ENCODE results near the gene MAGEB17. TPM values are rescaled to one million over a fixed set of nuclear protein-coding genes. Genes with fewer than 3 reads are reported as not detected.
"Not testable (repeated sequence)": the region's sequence is repeated elsewhere in the genome, so short reads cannot be mapped to it uniquely, and the experiment has no call there.

Gene MAGEB17
- total and polyA plus RNA-seq, 2 donors = not detected

- WGBS = 95% methylated on average over 4 of the region's 4 CpGs
- no peak for DNase-seq (ENCODE audit: extremely low spot score)
- no peaks in the 10 kb centered on the region for H3K4me1 ChIP-seq (ENCODE audit: insufficient read depth)
- H3K36me3 ChIP-seq (ENCODE audit: insufficient read depth) = no peaks in the 10 kb centered on the region
- no peak overlapping the region for H3K4me3 ChIP-seq (ENCODE audit: low read depth, low read length)
- no peak overlapping the region for H3K27ac ChIP-seq (ENCODE audit: low read depth)
These were observed 4.7 kb downstream of the MAGEB17 start for GRCh38 chrX:16171944-16172343.

GRCh38 chrX:16172391-16172790, 5.1 kb downstream of the MAGEB17 start:
- no peak for DNase-seq (ENCODE audit: extremely low spot score)
- H3K36me3 ChIP-seq (ENCODE audit: insufficient read depth) = no peaks in the 10 kb centered on the region
- H3K4me1 ChIP-seq (ENCODE audit: insufficient read depth) = no peaks in the 10 kb centered on the region
- no peak overlapping the region for H3K27ac ChIP-seq (ENCODE audit: low read depth)
- WGBS = 99% methylated on average over 3 of the region's 3 CpGs
- no peak overlapping the region for H3K4me3 ChIP-seq (ENCODE audit: low read depth, low read length)

GRCh38 chrX:16175329-16176061, 8.2 kb downstream of the MAGEB17 start:
- WGBS = 60% methylated on average over 3 of the region's 3 CpGs
- Histone ChIP-seq H3K4me1 (ENCODE audit: insufficient read depth) (no peaks in the 10 kb centered on the region), H3K27ac (ENCODE audit: low read depth) (no peak overlapping the region), H3K36me3 (ENCODE audit: insufficient read depth) (no peaks in the 10 kb centered on the region), H3K4me3 (ENCODE audit: low read depth, low read length) (no peak overlapping the region)
- no peak for DNase-seq (ENCODE audit: extremely low spot score)

- Histone ChIP-seq H3K4me3 (ENCODE audit: low read depth, low read length) (no peak overlapping the region), H3K4me1 (ENCODE audit: insufficient read depth) (no peaks in the 10 kb centered on the region), H3K36me3 (ENCODE audit: insufficient read depth) (no peaks in the 10 kb centered on the region), H3K27ac (ENCODE audit: low read depth) (no peak overlapping the region)
- 23% methylated on average over 2 of the region's 2 CpGs for WGBS
- no peak for DNase-seq (ENCODE audit: extremely low spot score)
These were observed 10.0 kb downstream of the MAGEB17 start for GRCh38 chrX:16177260-16177659.

GRCh38 chrX:16183843-16184242, 16.6 kb downstream of the MAGEB17 start:
- H3K27ac ChIP-seq (ENCODE audit: low read depth); DNase-seq (ENCODE audit: extremely low spot score); H3K36me3 ChIP-seq (ENCODE audit: insufficient read depth); H3K4me1 ChIP-seq (ENCODE audit: insufficient read depth); H3K4me3 ChIP-seq (ENCODE audit: low read depth, low read length): not testable (repeated sequence)
- WGBS = 79% methylated on average over 10 of the region's 10 CpGs

GRCh38 chrX:16185725-16186136, 18.4 kb downstream of the MAGEB17 start:
- WGBS = 73% methylated on average over 2 of the region's 2 CpGs

GRCh38 chrX:16186380-16187007, 19.2 kb downstream of the MAGEB17 start:
- Histone ChIP-seq H3K36me3 (ENCODE audit: insufficient read depth) (no peaks in the 10 kb centered on the region), H3K4me3 (ENCODE audit: low read depth, low read length) (no peak overlapping the region), H3K4me1 (ENCODE audit: insufficient read depth) (no peaks in the 10 kb centered on the region), H3K27ac (ENCODE audit: low read depth) (no peak overlapping the region)
- 67% methylated on average over 3 of the region's 3 CpGs for WGBS
- no peak for DNase-seq (ENCODE audit: extremely low spot score)

More at GRCh38 chrX:16185725-16186136, 18.4 kb downstream of the MAGEB17 start:
- no peak for DNase-seq (ENCODE audit: extremely low spot score)
- no peak overlapping the region for H3K27ac ChIP-seq (ENCODE audit: low read depth)
- H3K36me3 ChIP-seq (ENCODE audit: insufficient read depth) = no peaks in the 10 kb centered on the region
- no peaks in the 10 kb centered on the region for H3K4me1 ChIP-seq (ENCODE audit: insufficient read depth)
- H3K4me3 ChIP-seq (ENCODE audit: low read depth, low read length) = no peak overlapping the region

- WGBS = 42% methylated on average over 4 of the region's 4 CpGs
- H3K4me3 ChIP-seq (ENCODE audit: low read depth, low read length) = no peak overlapping the region
- H3K4me1 ChIP-seq (ENCODE audit: insufficient read depth) = no peaks in the 10 kb centered on the region
- H3K27ac ChIP-seq (ENCODE audit: low read depth) = no peak overlapping the region
- no peaks in the 10 kb centered on the region for H3K36me3 ChIP-seq (ENCODE audit: insufficient read depth)
- DNase-seq (ENCODE audit: extremely low spot score) = no peak
These were observed 19.9 kb downstream of the MAGEB17 start for GRCh38 chrX:16187024-16187760.

- Histone ChIP-seq H3K4me1 (ENCODE audit: insufficient read depth) (no peaks in the 10 kb centered on the region), H3K36me3 (ENCODE audit: insufficient read depth) (no peaks in the 10 kb centered on the region), H3K4me3 (ENCODE audit: low read depth, low read length) (no peak overlapping the region), H3K27ac (ENCODE audit: low read depth) (no peak overlapping the region)
- WGBS = 81% methylated on average over 1 of the region's 1 CpG
- DNase-seq (ENCODE audit: extremely low spot score) = no peak
These were observed 21.4 kb downstream of the MAGEB17 start for GRCh38 chrX:16188687-16189086.

- no peaks in the 10 kb centered on the region for H3K4me1 ChIP-seq (ENCODE audit: insufficient read depth)
- no peaks in the 10 kb centered on the region for H3K36me3 ChIP-seq (ENCODE audit: insufficient read depth)
- no peak for DNase-seq (ENCODE audit: extremely low spot score)
- no peak overlapping the region for H3K4me3 ChIP-seq (ENCODE audit: low read depth, low read length)
- no peak overlapping the region for H3K27ac ChIP-seq (ENCODE audit: low read depth)
- WGBS = 84% methylated on average over 6 of the region's 6 CpGs
These were observed 24.3 kb downstream of the MAGEB17 start for GRCh38 chrX:16191605-16192004.

- Histone ChIP-seq H3K4me1 (ENCODE audit: insufficient read depth) (no peaks in the 10 kb centered on the region), H3K36me3 (ENCODE audit: insufficient read depth) (no peaks in the 10 kb centered on the region), H3K27ac (ENCODE audit: low read depth) (no peak overlapping the region), H3K4me3 (ENCODE audit: low read depth, low read length) (no peak overlapping the region)
- DNase-seq (ENCODE audit: extremely low spot score) = no peak
These were observed 29.5 kb downstream of the MAGEB17 start for GRCh38 chrX:16196829-16197228.

GRCh38 chrX:16199343-16199742, 32.1 kb downstream of the MAGEB17 start:
- Histone ChIP-seq H3K36me3 (ENCODE audit: insufficient read depth) (no peaks in the 10 kb centered on the region), H3K27ac (ENCODE audit: low read depth) (no peak overlapping the region), H3K4me3 (ENCODE audit: low read depth, low read length) (no peak overlapping the region), H3K4me1 (ENCODE audit: insufficient read depth) (no peaks in the 10 kb centered on the region)
- WGBS = 56% methylated on average over 1 of the region's 1 CpG
- DNase-seq (ENCODE audit: extremely low spot score) = no peak

GRCh38 chrX:16202943-16203342, 35.7 kb downstream of the MAGEB17 start:
- H3K27ac ChIP-seq (ENCODE audit: low read depth) = no peak overlapping the region
- 74% methylated on average over 4 of the region's 4 CpGs for WGBS
- DNase-seq (ENCODE audit: extremely low spot score) = no peak
- no peaks in the 10 kb centered on the region for H3K4me1 ChIP-seq (ENCODE audit: insufficient read depth)
- H3K36me3 ChIP-seq (ENCODE audit: insufficient read depth) = no peaks in the 10 kb centered on the region
- no peak overlapping the region for H3K4me3 ChIP-seq (ENCODE audit: low read depth, low read length)

GRCh38 chrX:16204538-16204937, 37.3 kb downstream of the MAGEB17 start:
- no peaks in the 10 kb centered on the region for H3K36me3 ChIP-seq (ENCODE audit: insufficient read depth)
- 81% methylated on average over 3 of the region's 3 CpGs for WGBS
- H3K27ac ChIP-seq (ENCODE audit: low read depth) = no peak overlapping the region
- no peaks in the 10 kb centered on the region for H3K4me1 ChIP-seq (ENCODE audit: insufficient read depth)
- no peak overlapping the region for H3K4me3 ChIP-seq (ENCODE audit: low read depth, low read length)
- DNase-seq (ENCODE audit: extremely low spot score) = no peak
